Liver (tissue), 9 donors: ENCODE data around the gene LTN1. TPM values are rescaled to one million over a fixed set of nuclear protein-coding genes. Genes with fewer than 3 reads are reported as not detected.

Source experiments
- DNase-seq: peaks from one replicate; pipeline ENCODE4 v3.0.0-alpha.2; 2017; ENCODE audit warnings: low spot score
- H3K27ac ChIP-seq, 2 donors: one replicate each; pipeline ENCODE4 v1.7.0; 2013; ENCODE audit warnings: inconsistent platforms in 2 of 2, low read length in 2 of 2, control low read depth in 1 of 2, low read depth in 1 of 2, mild to moderate bottlenecking in 1 of 2
- H3K27me3 ChIP-seq, 4 donors: one replicate each; pipeline versions ENCODE4 v1.6.1 to v1.7.0; 2013; ENCODE audit warnings: low read length in 3 of 4, inconsistent platforms in 1 of 4, mild to moderate bottlenecking in 1 of 4, moderate library complexity in 1 of 4; ENCODE audit not compliant: control insufficient read depth in 4 of 4, insufficient read depth in 4 of 4
- H3K36me3 ChIP-seq, 4 donors: one replicate each; pipeline versions ENCODE4 v1.6.1 to v1.7.0; 2013; ENCODE audit warnings: low read length in 3 of 4, mild to moderate bottlenecking in 3 of 4, low read depth in 1 of 4, moderate library complexity in 1 of 4; ENCODE audit not compliant: control insufficient read depth in 4 of 4, insufficient read depth in 3 of 4
- H3K4me1 ChIP-seq, 4 donors: one replicate each; pipeline versions ENCODE4 v1.6.1 to v1.7.0; 2013; ENCODE audit warnings: low read length in 3 of 4, mild to moderate bottlenecking in 3 of 4, moderate library complexity in 1 of 4; ENCODE audit not compliant: control insufficient read depth in 4 of 4, insufficient read depth in 4 of 4
- H3K4me3 ChIP-seq, 3 donors: one replicate each; pipeline versions ENCODE4 v1.6.1 to v1.7.0; 2013; ENCODE audit warnings: low read length in 3 of 3, control low read depth in 1 of 3, low read depth in 1 of 3, mild to moderate bottlenecking in 1 of 3
- H3K9ac ChIP-seq, 2 donors: one replicate each; pipeline ENCODE4 v1.7.0; 2013; ENCODE audit warnings: low read length in 2 of 2, mild to moderate bottlenecking in 2 of 2, moderate library complexity in 2 of 2, control low read depth in 1 of 2, low read depth in 1 of 2
- H3K9me3 ChIP-seq, 4 donors: one replicate each; pipeline versions ENCODE4 v1.6.1 to v1.7.0; 2013; ENCODE audit warnings: low read length in 3 of 4; ENCODE audit not compliant: control insufficient read depth in 4 of 4
- FOXA1 ChIP-seq: IDR thresholded peaks from 2 replicates; pipeline ENCODE4 v1.6.1; 2016; ENCODE audit warnings: antibody characterized with exemption
- FOXA2 ChIP-seq: IDR thresholded peaks from 2 replicates; pipeline ENCODE4 v1.6.1; 2016; ENCODE audit warnings: antibody characterized with exemption
- NR2F2 ChIP-seq: IDR thresholded peaks from 2 replicates; pipeline ENCODE4 v1.6.1; 2016; ENCODE audit warnings: antibody characterized with exemption
- SP1 ChIP-seq: IDR thresholded peaks from 2 replicates; pipeline ENCODE4 v1.6.1; 2018; ENCODE audit warnings: antibody characterized with exemption, mild to moderate bottlenecking
- TAF1 ChIP-seq: conservative IDR thresholded peaks from 2 replicates; pipeline ENCODE4 v1.6.1; 2016; ENCODE audit warnings: antibody characterized with exemption, mild to moderate bottlenecking
- YY1 ChIP-seq: IDR thresholded peaks from 2 replicates; pipeline ENCODE4 v1.6.1; 2016; ENCODE audit warnings: antibody characterized with exemption, mild to moderate bottlenecking
- WGBS: extraction: QIAGEN DNeasy Blood & Tissue Kit; methylation state at CpG from one replicate; pipeline ENCODE4 v1.1.7; 2013; 5-methylcytosine and 5-hydroxymethylcytosine counted together
- polyA plus RNA-seq, 2 donors: library from polyadenylated mRNA; stranded (reverse) in 1 of 2; unstranded in 1 of 2; fragments of 200-250 nt in 1 of 2; fragments of >200 nt in 1 of 2; fragmentation: Nextera tagmentation in 1 of 2; extraction: Ambion mirVana in 1 of 2; gene quantifications; one replicate each; pipeline versions ENCODE4 v1.2.1 to v1.2.3, GENCODE V29; 2013 to 2015
- total RNA-seq, 2 donors: library from RNA; depleted of rRNA; stranded (reverse); fragments of >200 nt; gene quantifications; one replicate each; pipeline ENCODE4 v1.2.3, GENCODE V29; 2014
- TF ChIP-seq, protein P1 (sequence below): IDR thresholded peaks from 2 replicates; pipeline ENCODE4 v1.6.1; 2016; ENCODE audit warnings: antibody characterized with exemption, mild to moderate bottlenecking
- TF ChIP-seq, protein P2 (sequence below): IDR thresholded peaks from 2 replicates; pipeline ENCODE4 v1.6.1; 2016; ENCODE audit warnings: antibody characterized with exemption
- TF ChIP-seq, protein P3 (sequence below): IDR thresholded peaks from 2 replicates; pipeline ENCODE4 v1.6.1; 2016; ENCODE audit warnings: antibody characterized with exemption
- TF ChIP-seq, protein P4 (sequence below): IDR thresholded peaks from 2 replicates; pipeline ENCODE4 v1.6.1; 2016; ENCODE audit warnings: antibody characterized with exemption
- donor health status: healthy.
- donor health status: healthy.
- donor health status: healthy.
- donor health status: healthy.
- donor health status: healthy.

Gene LTN1
- total and polyA plus RNA-seq, 4 donors: 3.9 to 22.1 (median 9.6) TPM

DNA sequence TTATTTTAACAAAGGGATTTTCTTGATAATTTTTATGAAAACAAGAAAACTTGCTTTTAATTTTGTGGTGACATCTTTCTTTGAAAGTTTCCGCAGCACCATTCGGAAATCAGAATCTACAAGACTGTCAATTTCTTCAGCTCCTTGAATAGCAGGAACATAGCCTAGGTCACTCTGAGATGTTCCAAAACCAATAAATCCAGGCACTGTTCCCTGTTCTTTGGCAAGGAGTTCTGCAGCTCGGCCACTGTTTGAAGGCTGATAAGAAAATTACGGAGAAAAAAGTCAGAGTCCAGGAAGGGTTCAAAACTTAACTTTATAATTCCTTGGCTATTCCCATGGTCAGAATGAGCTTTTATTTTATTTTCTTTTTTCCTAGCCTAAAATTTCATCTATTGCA is 6.0 kb downstream of the LTN1 start:
- no peaks in the 10 kb centered on the region for H3K9me3 ChIP-seq
- WGBS: 44% methylated on average over 4 of the region's 4 CpGs
- TF ChIP-seq, protein P1, sequence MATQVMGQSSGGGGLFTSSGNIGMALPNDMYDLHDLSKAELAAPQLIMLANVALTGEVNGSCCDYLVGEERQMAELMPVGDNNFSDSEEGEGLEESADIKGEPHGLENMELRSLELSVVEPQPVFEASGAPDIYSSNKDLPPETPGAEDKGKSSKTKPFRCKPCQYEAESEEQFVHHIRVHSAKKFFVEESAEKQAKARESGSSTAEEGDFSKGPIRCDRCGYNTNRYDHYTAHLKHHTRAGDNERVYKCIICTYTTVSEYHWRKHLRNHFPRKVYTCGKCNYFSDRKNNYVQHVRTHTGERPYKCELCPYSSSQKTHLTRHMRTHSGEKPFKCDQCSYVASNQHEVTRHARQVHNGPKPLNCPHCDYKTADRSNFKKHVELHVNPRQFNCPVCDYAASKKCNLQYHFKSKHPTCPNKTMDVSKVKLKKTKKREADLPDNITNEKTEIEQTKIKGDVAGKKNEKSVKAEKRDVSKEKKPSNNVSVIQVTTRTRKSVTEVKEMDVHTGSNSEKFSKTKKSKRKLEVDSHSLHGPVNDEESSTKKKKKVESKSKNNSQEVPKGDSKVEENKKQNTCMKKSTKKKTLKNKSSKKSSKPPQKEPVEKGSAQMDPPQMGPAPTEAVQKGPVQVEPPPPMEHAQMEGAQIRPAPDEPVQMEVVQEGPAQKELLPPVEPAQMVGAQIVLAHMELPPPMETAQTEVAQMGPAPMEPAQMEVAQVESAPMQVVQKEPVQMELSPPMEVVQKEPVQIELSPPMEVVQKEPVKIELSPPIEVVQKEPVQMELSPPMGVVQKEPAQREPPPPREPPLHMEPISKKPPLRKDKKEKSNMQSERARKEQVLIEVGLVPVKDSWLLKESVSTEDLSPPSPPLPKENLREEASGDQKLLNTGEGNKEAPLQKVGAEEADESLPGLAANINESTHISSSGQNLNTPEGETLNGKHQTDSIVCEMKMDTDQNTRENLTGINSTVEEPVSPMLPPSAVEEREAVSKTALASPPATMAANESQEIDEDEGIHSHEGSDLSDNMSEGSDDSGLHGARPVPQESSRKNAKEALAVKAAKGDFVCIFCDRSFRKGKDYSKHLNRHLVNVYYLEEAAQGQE: no peak
- no peak for TF ChIP-seq YY1
- no peak for TF ChIP-seq NR2F2
- TF ChIP-seq, protein P2, sequence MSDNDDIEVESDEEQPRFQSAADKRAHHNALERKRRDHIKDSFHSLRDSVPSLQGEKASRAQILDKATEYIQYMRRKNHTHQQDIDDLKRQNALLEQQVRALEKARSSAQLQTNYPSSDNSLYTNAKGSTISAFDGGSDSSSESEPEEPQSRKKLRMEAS: no peak
- TF ChIP-seq, protein P3, sequence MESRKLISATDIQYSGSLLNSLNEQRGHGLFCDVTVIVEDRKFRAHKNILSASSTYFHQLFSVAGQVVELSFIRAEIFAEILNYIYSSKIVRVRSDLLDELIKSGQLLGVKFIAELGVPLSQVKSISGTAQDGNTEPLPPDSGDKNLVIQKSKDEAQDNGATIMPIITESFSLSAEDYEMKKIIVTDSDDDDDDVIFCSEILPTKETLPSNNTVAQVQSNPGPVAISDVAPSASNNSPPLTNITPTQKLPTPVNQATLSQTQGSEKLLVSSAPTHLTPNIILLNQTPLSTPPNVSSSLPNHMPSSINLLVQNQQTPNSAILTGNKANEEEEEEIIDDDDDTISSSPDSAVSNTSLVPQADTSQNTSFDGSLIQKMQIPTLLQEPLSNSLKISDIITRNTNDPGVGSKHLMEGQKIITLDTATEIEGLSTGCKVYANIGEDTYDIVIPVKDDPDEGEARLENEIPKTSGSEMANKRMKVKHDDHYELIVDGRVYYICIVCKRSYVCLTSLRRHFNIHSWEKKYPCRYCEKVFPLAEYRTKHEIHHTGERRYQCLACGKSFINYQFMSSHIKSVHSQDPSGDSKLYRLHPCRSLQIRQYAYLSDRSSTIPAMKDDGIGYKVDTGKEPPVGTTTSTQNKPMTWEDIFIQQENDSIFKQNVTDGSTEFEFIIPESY: no peak
- TF ChIP-seq FOXA2: no peak
- TF ChIP-seq, protein P4, sequence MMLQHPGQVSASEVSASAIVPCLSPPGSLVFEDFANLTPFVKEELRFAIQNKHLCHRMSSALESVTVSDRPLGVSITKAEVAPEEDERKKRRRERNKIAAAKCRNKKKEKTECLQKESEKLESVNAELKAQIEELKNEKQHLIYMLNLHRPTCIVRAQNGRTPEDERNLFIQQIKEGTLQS: no peak
- DNase-seq: no peak
- H3K9ac ChIP-seq: no peak overlapping the region
- H3K27me3 ChIP-seq: no peaks in the 10 kb centered on the region
- no peak overlapping the region for H3K4me3 ChIP-seq
- H3K4me1 ChIP-seq: peaks cover 1 to 17% (median 13%) of the 10 kb centered on the region in 4 donors
- peaks cover 3 to 29% (median 24%) of the 10 kb centered on the region in 4 donors for H3K36me3 ChIP-seq
- H3K27ac ChIP-seq: no peak overlapping the region

DNA sequence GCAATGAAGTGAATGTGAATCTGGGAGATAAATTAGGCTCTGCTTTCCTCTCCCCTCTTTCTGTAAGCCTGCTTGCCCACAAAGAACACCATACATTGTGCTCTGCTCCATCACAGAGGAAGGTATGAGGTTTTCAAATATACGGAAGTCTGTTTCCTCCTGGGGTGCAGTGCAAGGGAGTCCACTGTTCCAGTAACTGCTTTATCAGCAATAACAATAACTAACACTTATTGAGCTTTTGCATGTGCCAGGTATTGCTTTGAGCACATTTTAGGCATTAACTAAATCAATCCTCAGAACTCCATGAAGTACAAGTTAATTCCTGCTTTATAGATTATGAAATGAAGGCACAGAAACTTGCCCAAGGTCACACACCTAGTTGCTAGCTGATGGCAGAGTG is 10.0 kb downstream of the LTN1 start:
- no peak for DNase-seq
- H3K4me3 ChIP-seq: no peak overlapping the region
- TF ChIP-seq SP1: no peak
- TF ChIP-seq TAF1: no peak
- no peak for TF ChIP-seq FOXA1
- TF ChIP-seq, protein P4: no peak
- TF ChIP-seq, protein P3: no peak
- TF ChIP-seq NR2F2: no peak

More for the DNA sequence above, 10.0 kb downstream of the LTN1 start:
- no peaks in the 10 kb centered on the region for H3K9me3 ChIP-seq
- H3K4me1 ChIP-seq: peaks cover 0 to 7% (median 2%) of the 10 kb centered on the region in 4 donors
- H3K27ac ChIP-seq: no peak overlapping the region
- H3K27me3 ChIP-seq: no peaks in the 10 kb centered on the region
- H3K36me3 ChIP-seq: peaks cover 4 to 48% (median 34%) of the 10 kb centered on the region in 4 donors
- 85% methylated on average over 1 of the region's 1 CpG for WGBS
- H3K9ac ChIP-seq: no peak overlapping the region
